Thyroid gland (tissue), 4 donors: Measurements from ENCODE around the gene NCAPH2. TPM values are rescaled to one million over a fixed set of nuclear protein-coding genes. Genes with fewer than 3 reads are reported as not detected.
A peak's percentile ranks its signal among the peaks of the same experiment; 100 is the strongest.

Experiments used
- DNase-seq, 2 donors: peaks; one replicate each; pipeline ENCODE4 v3.0.0-alpha.2; 2019
- H3K27ac ChIP-seq, 3 donors: fragments of 200-600 bp; sonication (generic); 1 replicate in 2 of 3; 2 replicates in 1 of 3; pipeline ENCODE4 v1.5.1; 2016 to 2019; ENCODE audit warnings: mild to moderate bottlenecking in 1 of 3, moderate library complexity in 1 of 3
- H3K27me3 ChIP-seq: fragments of 200-600 bp; sonication (generic); one replicate; pipeline ENCODE4 v1.5.1; 2019
- H3K36me3 ChIP-seq, 2 donors: fragments of 200-600 bp; sonication (generic); one replicate each; pipeline ENCODE4 v1.5.1; 2016 to 2019
- H3K4me1 ChIP-seq, 2 donors: fragments of 200-600 bp; sonication (generic); one replicate each; pipeline ENCODE4 v1.5.1; 2017 to 2019
- H3K4me3 ChIP-seq, 3 donors: fragments of 200-600 bp; sonication (generic); replicated peaks in 1 of 3; 1 replicate in 2 of 3; 2 replicates in 1 of 3; pipeline ENCODE4 v1.5.1; 2016; ENCODE audit warnings: mild to moderate bottlenecking in 1 of 3
- H3K9me3 ChIP-seq: fragments of 200-600 bp; sonication (generic); one replicate; pipeline ENCODE4 v1.5.1; 2017
- POLR2A ChIP-seq, 2 donors: fragments of 450-650 bp; IDR thresholded peaks; one replicate each; pipeline ENCODE4 v1.6.1; 2017; ENCODE audit warnings: antibody characterized with exemption in 2 of 2, mild to moderate bottlenecking in 2 of 2, moderate library complexity in 1 of 2
- WGBS, 2 donors: methylation state at CpG; one replicate each; pipeline ENCODE4 v1.1.5; 2017; 5-methylcytosine and 5-hydroxymethylcytosine counted together
- intact Hi-C: fragments of 100-400 bp; cut with DNase I; formaldehyde crosslinking; loops from one replicate; pipeline ENCODE4 v1.15.1; 2023
- total RNA-seq, 4 donors: library from RNA; depleted of rRNA; stranded (reverse); fragments of >200 nt; gene quantifications; one replicate each; pipeline ENCODE4 v1.2.3, GENCODE V29; 2016
- TF ChIP-seq, protein P1 (sequence below), 6 experiments: fragments of 200-600 bp in 3 of 6; fragments of 450-650 bp in 3 of 6; sonication (generic) in 3 of 6; IDR thresholded peaks; one replicate each; pipeline ENCODE4 v1.5.1; 2016 to 2019; ENCODE audit warnings: antibody characterized with exemption in 6 of 6, mild to moderate bottlenecking in 2 of 6, inconsistent platforms in 1 of 6, moderate library complexity in 1 of 6

The NCAPH2 gene
- total RNA-seq, 4 donors from 2014 or later = 39.6 to 47.5 (median 43.1) TPM

GRCh38 chr22:50473088-50473487 is 34.9 kb upstream of the NCAPH2 start:
- no peaks in the 10 kb centered on the region for H3K36me3 ChIP-seq
- no peaks in the 10 kb centered on the region for H3K27me3 ChIP-seq
- H3K4me3 ChIP-seq = peak overlapping the region in 1 of 3 donors; percentile 96
- DNase-seq = no peak
- no peak for TF ChIP-seq POLR2A (IDR thresholded peaks at IDR 0.05)
- TF ChIP-seq, protein P1, sequence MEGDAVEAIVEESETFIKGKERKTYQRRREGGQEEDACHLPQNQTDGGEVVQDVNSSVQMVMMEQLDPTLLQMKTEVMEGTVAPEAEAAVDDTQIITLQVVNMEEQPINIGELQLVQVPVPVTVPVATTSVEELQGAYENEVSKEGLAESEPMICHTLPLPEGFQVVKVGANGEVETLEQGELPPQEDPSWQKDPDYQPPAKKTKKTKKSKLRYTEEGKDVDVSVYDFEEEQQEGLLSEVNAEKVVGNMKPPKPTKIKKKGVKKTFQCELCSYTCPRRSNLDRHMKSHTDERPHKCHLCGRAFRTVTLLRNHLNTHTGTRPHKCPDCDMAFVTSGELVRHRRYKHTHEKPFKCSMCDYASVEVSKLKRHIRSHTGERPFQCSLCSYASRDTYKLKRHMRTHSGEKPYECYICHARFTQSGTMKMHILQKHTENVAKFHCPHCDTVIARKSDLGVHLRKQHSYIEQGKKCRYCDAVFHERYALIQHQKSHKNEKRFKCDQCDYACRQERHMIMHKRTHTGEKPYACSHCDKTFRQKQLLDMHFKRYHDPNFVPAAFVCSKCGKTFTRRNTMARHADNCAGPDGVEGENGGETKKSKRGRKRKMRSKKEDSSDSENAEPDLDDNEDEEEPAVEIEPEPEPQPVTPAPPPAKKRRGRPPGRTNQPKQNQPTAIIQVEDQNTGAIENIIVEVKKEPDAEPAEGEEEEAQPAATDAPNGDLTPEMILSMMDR (IDR thresholded peaks at IDR 0.05) = peak in 4 of 6 experiments; percentile 7 to 17 (median 11)
- 54 to 64% methylated on average over 6 of the region's 6 CpGs for WGBS, 2 donors
- peak overlapping the region; percentile 40 to 95 (median 82) for H3K27ac ChIP-seq
- H3K4me1 ChIP-seq = peaks cover 48 to 58% of the 10 kb centered on the region in 2 donors
- intact Hi-C loops = no loop called here
- no peaks in the 10 kb centered on the region for H3K9me3 ChIP-seq

- Histone ChIP-seq H3K4me1 (peaks cover 48 to 58% of the 10 kb centered on the region in 2 donors), H3K4me3 (peak overlapping the region; percentile 49 to 96 (median 79)), H3K9me3 (no peaks in the 10 kb centered on the region), H3K36me3 (no peaks in the 10 kb centered on the region), H3K27ac (peak overlapping the region; percentile 82 to 95 (median 85)), H3K27me3 (no peaks in the 10 kb centered on the region)
- TF ChIP-seq POLR2A (IDR thresholded peaks at IDR 0.05) = peak in 1 of 2 donors; percentile 79
- TF ChIP-seq, protein P1 (IDR thresholded peaks at IDR 0.05) = no peak
- DNase-seq = peak; percentile 94 to 98
- intact Hi-C loops = no loop called here
- WGBS, 2 donors = 0 to 3% methylated on average over 20 to 44 of the region's 62 CpGs
Measured at GRCh38 chr22:50473855-50474671, 34.0 kb upstream of the NCAPH2 start.

DNA sequence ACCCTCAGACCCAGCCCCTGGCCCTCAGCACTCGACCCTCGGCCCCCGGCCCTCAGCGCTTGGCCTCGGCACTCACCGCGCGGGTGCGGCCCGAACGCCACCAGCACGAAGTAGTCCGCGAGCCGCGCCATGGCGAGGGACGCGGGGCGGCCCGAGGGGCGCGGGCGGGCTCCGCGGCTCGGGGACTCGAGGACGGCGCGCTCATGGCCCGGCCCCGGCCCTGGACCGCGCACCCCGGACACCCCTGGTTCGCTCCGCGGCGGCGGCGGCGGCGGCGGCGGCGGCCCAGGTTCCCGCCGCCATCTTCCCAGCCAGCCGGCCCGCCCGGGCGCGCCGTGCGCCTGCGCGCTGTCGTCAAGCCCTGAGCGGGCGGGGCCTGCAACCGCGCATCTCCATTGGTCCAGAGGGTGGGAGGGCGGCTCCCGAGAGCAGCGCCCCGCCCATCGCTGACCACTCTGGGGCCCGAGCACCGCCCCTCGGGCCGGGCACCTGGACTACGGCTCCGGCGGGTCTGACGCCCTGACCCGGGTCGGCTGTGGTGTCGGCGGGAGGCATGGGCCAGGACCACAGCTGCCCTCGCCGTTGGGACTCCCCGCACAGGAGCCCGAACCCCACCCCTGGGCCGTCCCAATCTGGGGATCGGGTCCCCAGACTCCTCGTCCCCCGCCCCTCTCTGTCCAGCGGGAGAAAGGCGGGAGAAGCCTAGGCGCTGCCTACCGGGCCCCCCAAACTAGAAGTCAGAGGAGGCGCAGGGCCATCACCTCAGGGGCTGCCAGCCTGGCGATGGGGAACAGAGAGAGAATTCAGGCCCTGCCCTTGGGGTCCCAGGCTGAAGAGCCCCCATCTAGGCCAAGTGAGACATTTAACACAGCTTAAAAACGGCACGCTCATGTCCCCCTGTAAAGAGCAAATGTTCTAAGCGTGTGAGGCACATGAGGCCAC is 33.0 kb upstream of the NCAPH2 start, which contains the start of gene SBF1:
Gene SBF1 (minus strand): TSS at position 326 of the 942 bp plus-strand sequence. CDS start 195 bp downstream, at position 131.
- intact Hi-C loops = no loop called here
- peak within 1 kb of the TSS; percentile 82 to 95 (median 85) for H3K27ac ChIP-seq
- H3K36me3 ChIP-seq = no peaks in the 10 kb centered on the region
- no peaks in the 10 kb centered on the region for H3K27me3 ChIP-seq
- H3K9me3 ChIP-seq = no peaks in the 10 kb centered on the region
- H3K4me1 ChIP-seq = peaks cover 49 to 52% of the 10 kb centered on the region in 2 donors
- 8 to 38% methylated on average over 5 to 25 of the region's 97 CpGs for WGBS, 2 donors
- H3K4me3 ChIP-seq = peak within 1 kb of the TSS; percentile 49 to 96 (median 79)
- DNase-seq = peak; percentile 95
- TF ChIP-seq, protein P1 (IDR thresholded peaks at IDR 0.05) = no peak
- TF ChIP-seq POLR2A (IDR thresholded peaks at IDR 0.05) = peak; percentile 94 to 98

DNA sequence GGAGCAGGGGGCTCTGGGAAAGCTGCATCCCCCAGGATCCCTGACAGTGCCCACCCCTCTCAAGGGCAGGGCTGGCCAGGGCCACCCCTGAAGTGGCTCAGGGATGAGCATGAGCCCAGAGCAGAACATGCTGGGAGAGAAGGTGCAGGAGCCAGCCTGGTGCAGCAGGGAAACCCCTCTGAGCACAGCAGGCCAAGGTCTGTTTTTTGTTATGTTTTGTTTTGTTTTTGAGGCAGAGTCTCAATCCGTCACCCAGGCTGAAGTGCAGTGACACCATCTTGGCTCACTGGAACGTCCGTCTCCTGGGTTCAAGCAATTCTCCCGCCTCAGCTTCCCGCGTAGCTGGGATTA is 32.4 kb upstream of the NCAPH2 start:
- intact Hi-C loops = no loop called here
- WGBS, 2 donors = 91 to 94% methylated on average over 6 of the region's 6 CpGs

More for the DNA sequence above, 32.4 kb upstream of the NCAPH2 start:
- Histone ChIP-seq H3K9me3 (no peaks in the 10 kb centered on the region), H3K27me3 (no peaks in the 10 kb centered on the region), H3K4me1 (peaks cover 48 to 50% of the 10 kb centered on the region in 2 donors), H3K4me3 (peak overlapping the region in 1 of 3 donors; percentile 40), H3K27ac (peak overlapping the region; percentile 75 to 90 (median 77)), H3K36me3 (no peaks in the 10 kb centered on the region)
- TF ChIP-seq POLR2A (IDR thresholded peaks at IDR 0.05) = no peak
- TF ChIP-seq, protein P1 (IDR thresholded peaks at IDR 0.05) = no peak
- no peak for DNase-seq
